Cardiac fibroblast (primary cell): Measurements from ENCODE around the gene SOCS3.
"Not testable (repeated sequence)": the region's sequence is repeated elsewhere in the genome, so short reads cannot be mapped to it uniquely, and the experiment has no call there.

ENCODE experiments used
- DNase-seq, 2 donors: peaks; one replicate each; pipeline versions ENCODE4 v3.0.0 to v3.0.0-alpha.2; 2010; ENCODE audit warnings: low read depth in 2 of 2
- H3K4me3 ChIP-seq, 2 donors: replicated peaks in 1 of 2; 1 replicate in 1 of 2; 2 replicates in 1 of 2; pipeline ENCODE4 v1.5.1; 2011; ENCODE audit warnings: low read depth in 2 of 2, low read length in 2 of 2, mild to moderate bottlenecking in 2 of 2, moderate library complexity in 1 of 2
- CTCF ChIP-seq: IDR thresholded peaks from one replicate; pipeline ENCODE4 v1.5.1; 2011; ENCODE audit warnings: low read depth, mild to moderate bottlenecking, low read length, inconsistent platforms

SOCS3 gene

GRCh38 chr17:78332991-78333390 is 26.9 kb downstream of the SOCS3 start:
- DNase-seq = no peak
- H3K4me3 ChIP-seq = no peak overlapping the region
- no peak for TF ChIP-seq CTCF

DNA sequence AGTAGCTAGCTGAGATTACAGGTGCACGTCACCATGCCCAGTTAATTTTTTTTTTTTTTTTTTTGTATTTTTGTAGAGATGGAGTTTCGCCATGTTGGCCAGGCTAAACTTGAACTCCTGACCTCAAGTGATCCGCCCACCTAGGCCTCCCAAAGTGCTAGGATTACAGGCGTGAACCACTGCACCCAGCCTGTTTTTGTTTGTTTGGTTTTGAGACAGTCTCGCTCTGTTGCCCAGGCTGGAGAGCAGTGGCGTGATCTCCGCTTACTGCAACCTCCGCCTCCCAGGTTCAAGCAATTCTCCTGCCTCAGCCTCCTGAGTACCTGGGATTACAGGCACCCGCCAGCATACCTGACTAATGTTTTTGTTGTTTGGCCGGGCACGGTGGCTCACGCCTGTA is 28.5 kb downstream of the SOCS3 start:
- not testable (repeated sequence) for H3K4me3 ChIP-seq, DNase-seq

DNA sequence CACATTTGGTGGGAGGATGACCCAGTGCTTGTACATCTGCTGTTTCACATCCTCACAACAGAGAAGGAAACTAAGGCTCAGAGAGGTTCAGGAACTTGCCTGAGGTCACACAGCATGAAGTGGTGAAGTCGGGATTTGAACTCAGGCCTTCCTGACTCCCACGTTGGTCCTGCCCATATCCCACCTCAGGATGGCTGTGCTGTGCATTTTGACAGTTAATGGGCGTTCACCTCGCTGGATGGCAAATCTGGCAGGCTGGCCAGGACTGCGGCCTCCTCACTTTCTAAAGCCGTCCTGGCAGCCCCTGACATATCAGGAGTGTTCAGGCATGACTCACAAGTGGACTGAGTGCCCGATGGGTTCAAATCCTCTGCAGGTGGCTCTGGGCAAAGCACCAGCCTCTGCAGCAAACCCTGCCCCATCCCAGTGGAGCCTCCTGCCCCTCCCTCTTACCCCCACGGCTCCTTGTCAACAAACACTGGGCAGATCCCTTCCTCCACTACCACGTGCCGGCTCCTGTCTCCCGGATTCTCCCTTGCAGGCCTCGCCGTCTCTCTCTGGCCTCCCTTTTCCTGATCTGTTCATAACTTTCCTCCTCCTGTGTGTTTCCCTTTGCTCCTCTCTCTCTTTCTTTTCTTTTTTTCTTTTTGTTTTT is 29.2 kb downstream of the SOCS3 start:
- no peak overlapping the region for H3K4me3 ChIP-seq
- TF ChIP-seq CTCF = no peak
- peak in 1 of 2 donors; percentile 66 for DNase-seq

- TF ChIP-seq CTCF = no peak
- DNase-seq = peak; percentile 64 to 83
- H3K4me3 ChIP-seq = no peak overlapping the region
Observed at GRCh38 chr17:78329263-78330059, 30.4 kb downstream of the SOCS3 start.

- H3K4me3 ChIP-seq = no peak overlapping the region
- DNase-seq = no peak
- TF ChIP-seq CTCF = no peak
Observed at GRCh38 chr17:78327880-78328279, 32.0 kb downstream of the SOCS3 start.

DNA sequence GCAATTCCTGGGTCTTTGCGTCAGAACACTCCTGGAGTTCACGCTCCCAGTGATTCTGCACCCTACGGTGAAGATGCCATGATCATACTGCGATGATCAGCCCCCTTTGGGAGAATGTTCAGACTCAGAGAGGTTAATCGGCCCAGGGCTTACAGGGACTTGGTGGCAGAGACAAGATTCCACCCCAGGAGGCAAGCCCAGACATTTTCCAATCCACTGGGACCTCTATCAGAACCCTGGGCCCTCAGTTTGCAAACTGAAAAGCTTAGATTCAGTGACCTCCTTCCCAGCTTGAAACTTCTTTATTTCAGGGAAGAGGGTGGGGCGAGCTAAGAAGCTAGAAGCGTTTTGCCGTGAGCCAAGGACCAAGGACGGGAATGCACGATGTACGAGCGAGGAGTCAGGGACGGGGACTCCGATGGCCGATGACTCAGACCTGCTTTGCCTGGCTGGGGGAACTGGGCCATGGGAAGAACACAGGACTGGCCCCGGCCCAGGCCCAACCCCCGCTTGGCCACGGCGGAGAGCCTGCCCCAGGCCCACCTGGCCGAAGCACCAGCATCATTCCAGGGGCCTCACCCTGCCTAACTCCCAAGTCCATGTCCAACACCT is 34.7 kb downstream of the SOCS3 start:
- DNase-seq = peak; percentile 79 to 86
- TF ChIP-seq CTCF = no peak
- H3K4me3 ChIP-seq = no peak overlapping the region

GRCh38 chr17:78324391-78325075 is 35.3 kb downstream of the SOCS3 start:
- peak overlapping the region in 1 of 2 donors; percentile 12 for H3K4me3 ChIP-seq
- DNase-seq = peak; percentile 92 to 98
- TF ChIP-seq CTCF = no peak
